SIG-M5 (cell line): ENCODE results near the gene KTN1.
A peak's percentile ranks its signal among the peaks of the same experiment; 100 is the strongest.

Source experiments
- DNase-seq: peaks from one replicate; lab custom pipeline; 2025; lab: John Stamatoyannopoulos, UW

The KTN1 gene, protein sequence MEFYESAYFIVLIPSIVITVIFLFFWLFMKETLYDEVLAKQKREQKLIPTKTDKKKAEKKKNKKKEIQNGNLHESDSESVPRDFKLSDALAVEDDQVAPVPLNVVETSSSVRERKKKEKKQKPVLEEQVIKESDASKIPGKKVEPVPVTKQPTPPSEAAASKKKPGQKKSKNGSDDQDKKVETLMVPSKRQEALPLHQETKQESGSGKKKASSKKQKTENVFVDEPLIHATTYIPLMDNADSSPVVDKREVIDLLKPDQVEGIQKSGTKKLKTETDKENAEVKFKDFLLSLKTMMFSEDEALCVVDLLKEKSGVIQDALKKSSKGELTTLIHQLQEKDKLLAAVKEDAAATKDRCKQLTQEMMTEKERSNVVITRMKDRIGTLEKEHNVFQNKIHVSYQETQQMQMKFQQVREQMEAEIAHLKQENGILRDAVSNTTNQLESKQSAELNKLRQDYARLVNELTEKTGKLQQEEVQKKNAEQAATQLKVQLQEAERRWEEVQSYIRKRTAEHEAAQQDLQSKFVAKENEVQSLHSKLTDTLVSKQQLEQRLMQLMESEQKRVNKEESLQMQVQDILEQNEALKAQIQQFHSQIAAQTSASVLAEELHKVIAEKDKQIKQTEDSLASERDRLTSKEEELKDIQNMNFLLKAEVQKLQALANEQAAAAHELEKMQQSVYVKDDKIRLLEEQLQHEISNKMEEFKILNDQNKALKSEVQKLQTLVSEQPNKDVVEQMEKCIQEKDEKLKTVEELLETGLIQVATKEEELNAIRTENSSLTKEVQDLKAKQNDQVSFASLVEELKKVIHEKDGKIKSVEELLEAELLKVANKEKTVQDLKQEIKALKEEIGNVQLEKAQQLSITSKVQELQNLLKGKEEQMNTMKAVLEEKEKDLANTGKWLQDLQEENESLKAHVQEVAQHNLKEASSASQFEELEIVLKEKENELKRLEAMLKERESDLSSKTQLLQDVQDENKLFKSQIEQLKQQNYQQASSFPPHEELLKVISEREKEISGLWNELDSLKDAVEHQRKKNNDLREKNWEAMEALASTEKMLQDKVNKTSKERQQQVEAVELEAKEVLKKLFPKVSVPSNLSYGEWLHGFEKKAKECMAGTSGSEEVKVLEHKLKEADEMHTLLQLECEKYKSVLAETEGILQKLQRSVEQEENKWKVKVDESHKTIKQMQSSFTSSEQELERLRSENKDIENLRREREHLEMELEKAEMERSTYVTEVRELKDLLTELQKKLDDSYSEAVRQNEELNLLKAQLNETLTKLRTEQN (N-terminal part only)

DNA sequence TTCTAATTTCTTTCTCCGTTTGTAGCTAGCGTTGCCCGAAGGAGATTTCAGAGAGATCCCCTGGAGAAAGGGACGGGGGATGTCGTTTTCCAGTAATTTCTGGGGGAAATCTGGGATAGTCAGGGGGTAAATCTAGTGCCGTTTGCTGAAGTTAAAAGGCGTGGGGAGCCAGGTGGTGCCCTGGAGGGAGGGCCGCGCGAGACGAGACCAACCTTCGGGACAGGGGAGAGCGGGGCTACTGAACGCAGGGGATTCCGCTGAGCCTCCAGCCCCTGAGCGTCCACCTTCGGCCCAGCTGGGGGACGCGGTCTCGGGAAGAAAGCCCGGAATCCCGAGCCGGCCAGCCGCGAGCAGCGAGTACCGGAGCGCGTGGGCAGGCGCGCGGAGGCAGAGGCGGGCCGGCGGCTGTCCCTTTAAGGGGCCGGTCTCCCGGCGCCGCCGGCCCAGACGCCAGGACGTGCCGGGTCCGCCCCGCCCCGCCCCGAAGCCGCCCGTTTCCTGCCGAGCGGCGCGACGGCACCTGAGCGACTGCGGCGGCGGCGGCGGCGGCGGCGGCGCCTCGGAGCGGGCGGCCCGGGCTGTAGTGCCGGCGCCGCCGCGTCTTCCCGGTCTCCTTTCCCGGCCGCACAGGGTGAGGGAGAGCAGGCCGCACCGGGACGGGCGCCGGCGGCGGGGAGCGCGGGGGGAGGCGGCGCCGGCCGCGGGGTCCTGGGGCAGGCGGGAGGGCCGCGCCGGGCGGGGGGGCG lies at the start of gene KTN1:
Gene KTN1, plus strand, starts transcription at position 484 of the 746 bp plus-strand sequence. CDS start 31,842 bp downstream, outside the sequence.
- DNase-seq, result peak; percentile 5

DNA sequence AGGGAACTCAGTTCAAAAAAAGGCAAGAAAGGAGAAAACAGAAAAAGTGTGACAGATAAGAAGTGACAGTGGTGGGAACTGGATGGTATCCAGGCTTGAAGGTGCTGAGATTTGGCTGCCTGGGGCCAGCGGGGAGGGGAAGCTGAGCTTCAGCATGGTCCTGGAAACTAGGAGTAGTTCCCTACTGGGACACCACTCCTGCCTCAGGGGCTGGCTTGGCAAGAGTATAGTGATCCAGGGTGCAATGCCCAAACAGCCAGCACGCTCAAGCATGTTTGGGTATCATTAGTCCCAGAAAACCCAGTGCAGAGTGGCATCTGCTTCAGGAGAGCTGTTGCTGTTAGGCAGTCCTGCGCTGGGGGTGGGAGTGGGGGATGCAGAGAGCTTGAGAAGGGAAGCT lies 49.5 kb upstream of the KTN1 start:
- no peak for DNase-seq

DNA sequence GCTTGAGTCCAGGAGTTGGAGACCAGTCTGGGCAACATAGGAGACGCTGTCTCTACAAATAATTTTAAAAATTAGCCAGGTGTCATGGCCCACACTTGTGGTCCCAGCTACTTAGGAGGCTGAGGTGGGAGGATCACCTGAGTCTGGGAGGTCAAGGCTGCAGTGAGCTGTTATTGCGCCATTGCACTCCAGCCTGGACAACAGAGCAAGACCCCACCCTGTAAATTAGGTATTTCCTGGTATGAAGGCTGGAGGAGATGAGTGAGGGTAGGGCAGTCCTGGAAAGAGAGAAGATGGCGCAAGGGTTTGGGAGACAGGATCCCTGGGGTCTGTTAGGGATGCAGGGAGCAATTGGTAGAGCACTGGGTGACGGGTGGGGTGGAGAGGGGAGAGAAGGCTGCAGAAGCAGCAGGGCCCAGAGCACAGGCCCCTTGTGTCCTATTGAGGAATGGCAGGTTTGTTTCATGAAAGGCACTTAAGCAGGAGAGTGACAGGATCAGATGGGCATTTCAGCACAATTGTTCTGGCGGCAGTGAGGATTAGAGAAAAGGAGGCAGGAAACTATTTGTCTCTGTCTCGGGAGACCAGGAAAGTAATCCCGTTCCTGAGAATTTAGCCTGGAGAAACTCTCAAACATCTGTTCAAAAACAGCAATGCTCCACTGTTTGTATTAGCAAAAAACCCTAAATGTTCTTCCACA lies 47.2 kb upstream of the KTN1 start:
- DNase-seq, result no peak

DNA sequence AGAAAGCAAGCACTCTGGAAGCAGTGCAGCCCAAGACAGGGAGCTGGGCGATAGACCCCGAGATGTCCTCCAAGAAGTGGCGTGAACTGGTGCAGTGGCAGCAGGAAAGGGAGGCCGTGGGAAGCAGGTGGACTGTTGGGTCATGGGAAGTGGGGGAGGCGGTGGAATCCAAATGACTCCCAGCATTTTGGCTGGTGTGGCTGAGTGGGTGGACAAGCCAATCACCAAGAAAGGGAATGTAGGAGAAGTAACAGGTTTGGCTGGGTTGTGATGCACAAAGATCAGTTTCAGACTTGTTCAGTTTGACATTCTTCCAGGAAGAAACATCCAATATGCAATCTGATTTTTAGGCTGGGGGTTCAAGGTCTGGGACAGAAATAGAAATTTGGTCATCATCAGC lies 46.0 kb upstream of the KTN1 start:
- no peak for DNase-seq

DNA sequence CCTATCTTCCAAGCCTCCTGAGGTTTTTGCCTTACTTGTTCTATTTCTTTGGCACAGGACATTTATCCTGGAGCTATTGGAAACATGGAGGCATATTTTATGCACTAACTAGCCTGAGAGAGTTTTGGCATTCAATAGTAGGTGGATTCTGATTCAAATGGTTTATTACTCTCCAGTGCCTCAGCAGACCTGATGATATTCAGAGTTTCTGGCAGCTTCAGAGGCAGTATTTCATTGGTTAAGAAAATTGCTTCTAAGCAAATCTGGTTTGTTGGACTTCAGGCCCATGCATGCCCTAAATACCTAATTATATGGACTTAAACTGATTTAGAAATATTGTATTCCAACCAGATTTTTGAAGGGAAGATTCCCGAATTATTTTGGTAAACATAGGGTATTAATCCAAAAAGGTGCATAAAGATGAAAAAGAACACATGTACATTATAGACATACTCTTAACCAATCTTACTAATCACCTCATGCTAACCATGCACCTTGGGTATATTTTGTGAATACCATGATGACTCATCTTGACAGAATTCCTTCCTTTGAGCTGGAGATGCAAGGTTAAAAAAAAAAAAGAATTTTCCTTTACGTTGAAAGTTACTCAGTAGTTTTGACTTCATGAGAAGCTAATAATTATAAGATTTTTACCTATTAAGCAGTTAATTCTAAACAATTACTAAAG lies 44.3 kb upstream of the KTN1 start:
- no peak for DNase-seq

DNA sequence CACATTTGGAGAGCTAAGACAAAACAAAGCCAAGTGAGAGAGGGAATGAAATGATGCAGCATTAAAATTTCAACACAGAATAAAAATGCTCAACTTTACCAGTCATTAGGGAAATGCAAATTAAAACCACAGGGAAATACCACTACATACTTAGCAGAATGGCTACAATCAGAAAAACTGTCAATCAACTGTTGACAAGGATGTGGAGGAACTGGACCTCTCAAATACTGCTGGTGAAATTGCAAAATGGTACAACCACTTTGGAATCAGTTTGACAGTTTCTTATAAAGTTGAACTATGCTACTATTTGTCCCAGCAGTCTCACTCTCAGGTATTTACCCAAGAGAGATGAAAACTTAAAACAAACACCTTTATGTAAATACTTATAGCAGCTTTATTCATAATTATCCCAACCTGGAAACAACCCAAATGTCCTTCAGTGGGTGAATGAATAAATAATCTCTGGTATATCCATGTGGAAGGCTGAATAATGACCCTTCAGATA lies 43.8 kb upstream of the KTN1 start:
- DNase-seq, result no peak

DNA sequence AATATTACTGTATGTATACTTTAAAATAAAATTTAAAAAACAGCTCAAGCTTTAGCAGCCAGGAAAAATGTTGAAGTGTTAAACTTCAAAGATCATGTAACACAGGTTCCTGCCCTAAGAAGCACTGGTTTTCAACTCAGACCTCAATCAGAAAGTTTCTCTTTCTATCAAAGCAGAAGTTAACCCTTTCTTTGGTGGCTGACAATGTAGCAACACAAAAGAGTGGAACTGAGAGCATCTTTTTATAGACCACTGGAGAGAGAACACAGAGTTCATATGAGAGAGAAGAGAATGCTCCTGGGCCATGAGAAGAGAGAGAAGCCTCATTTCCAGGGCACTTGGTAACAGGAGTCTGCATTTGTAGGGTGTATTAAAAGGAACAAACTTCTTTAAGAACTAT lies 42.2 kb upstream of the KTN1 start:
- no peak for DNase-seq

DNA sequence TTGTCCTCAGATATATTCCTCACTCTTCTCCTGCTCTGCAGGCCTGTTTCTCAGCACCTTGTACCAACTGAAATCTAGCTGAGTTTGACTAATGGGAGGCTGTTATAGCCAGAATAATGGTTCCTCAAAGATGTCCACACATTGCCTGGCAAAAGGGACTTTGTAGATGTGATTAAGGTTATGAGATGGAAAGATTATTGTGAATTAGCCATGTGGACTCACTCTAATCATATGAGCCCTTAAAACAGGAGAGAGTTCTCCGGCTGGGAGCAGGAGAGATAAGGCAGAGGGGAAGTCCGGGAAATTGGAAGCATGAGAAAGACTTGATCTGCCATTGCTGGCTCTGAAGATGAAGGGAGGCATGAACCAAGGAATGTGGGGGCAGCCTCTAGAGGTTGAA lies 40.0 kb upstream of the KTN1 start:
- DNase-seq, result no peak

DNA sequence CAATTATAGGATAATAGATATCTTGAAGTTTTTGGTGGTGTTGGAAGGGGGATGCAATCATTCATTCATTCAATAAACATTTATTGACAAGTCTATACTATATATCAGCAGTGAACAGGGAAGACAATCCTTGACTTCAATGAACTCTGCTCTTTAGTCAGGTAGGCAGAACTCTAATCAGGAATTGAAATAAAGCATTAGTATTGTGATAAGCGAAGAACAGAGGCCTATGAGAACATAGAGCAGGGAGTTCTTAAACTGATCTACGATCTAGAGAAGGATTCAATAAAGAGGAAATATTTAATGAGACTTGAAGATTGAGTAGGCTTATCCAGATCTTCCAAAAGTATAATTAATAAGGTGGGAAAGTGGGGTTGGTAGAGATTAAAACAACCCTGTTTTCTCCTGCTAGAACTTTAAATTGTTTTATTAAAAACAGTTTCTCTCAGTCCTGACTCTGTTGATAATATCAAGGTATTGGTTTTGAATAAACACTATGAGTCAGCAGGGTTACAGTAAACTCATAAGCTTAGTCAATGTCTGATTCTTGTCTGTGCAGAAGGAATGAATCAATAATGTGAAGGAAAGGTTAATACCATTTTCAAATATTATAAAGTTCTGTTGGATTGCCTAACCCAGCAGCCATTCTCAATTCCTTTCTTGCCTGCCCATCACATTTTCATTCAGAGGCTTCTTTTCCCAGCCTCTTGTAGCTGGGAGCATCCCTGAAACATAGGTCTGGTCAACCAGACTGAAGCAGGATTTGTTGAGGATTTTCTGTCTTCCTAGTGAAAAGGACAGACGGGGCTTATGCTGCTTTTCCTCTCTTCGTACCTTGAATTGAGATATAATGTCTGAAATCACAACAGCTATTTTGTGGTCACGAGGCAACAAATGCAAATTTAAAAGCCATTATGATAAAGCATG lies 38.9 kb upstream of the KTN1 start:
- no peak for DNase-seq

DNA sequence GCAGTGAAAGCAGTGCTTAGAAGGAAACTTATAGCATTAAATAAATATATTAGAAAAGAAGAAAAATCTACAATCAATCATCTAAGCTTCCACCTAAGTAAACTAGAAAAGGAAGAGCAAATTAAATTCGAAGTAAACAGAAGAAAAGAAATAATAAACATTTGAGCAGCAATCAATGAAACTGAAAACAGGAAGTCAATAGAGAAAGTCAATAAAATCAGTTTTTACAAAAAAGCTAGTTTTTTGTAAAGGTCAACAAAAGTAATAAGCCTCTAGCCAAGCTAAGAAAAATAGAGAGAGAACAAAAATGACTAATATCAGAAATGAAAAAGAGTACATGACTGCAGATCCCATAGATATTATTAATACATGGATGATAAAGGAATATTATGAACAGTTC lies 34.2 kb upstream of the KTN1 start:
- DNase-seq, result no peak

DNA sequence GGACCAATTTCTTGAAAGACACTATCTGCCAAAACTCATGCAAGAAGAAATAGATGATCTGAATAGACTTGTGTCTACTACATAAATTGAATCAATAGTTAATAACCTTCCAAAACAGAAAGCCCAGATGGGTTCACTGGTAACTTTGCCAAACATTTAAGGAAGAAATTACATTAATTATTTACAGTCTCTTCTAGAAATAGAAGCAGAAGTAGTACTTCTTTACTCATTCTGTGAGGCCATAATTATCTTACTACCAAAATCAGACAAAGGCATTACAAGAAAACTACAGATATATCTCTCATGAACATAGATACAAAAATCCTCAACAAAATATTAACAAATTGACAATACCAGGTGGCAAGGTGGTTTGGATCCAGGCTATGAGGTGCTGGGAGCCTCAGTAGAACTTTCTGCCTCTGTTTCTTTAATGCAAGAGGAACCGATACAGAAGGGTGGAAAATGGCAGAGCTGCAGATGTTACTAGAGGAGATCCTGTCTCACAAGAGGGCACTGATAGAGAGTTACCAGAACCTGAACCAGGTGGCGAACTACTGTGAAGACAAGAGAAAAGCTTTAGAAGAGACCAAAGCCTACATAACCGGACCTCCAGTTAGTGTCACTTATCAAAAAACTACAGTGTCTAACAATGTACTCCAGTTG lies 33.7 kb upstream of the KTN1 start:
- DNase-seq, result no peak

DNA sequence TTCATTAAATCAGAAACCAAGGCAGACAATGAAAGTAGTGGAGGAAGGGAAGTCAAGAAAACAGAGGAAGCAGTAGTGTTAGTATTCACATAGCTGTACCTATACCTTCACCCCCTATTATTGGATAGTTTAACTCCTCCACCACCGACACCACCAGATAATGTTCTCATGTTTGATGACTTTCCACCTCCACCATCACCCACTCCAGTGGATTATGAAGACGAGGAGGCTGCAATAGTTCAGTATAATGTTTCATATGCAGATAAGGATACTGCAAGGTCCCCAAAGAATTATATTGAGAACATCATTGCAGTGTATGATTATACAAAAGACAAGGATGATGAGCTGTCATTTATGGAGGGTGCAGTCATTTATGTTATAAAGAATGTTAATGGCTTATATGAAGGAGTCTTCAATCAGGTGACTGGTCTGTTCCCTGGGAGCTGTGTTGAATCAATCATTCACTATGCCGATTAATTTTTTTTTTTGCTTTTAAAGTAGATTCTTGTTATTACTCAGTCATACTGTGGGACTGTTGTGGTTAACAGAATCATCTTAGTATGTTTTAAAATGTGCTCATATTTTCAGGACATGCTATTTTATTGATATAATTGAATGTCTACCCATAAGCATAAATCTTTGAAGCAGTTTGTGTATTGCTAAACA lies 32.2 kb upstream of the KTN1 start:
- no peak for DNase-seq

DNA sequence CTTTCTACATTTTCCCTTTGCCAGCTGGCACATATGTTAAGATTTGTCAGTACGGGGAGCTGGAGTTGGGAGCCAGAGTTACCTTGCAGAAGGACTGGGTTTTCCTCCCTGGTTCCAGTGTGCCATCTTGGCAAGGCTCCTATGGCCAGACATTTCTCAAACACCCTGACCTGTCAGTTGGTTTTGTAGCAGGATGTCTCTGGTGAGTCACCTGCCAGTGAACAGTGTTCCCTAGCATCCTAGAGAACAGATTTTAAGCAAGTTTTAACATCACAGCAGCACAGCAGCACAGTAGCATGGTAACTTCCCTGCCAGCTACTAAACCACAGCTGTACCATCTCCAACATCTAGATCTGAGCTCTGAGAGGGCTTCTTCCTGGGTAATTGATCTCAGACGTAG lies 26.2 kb upstream of the KTN1 start:
- no peak for DNase-seq

DNA sequence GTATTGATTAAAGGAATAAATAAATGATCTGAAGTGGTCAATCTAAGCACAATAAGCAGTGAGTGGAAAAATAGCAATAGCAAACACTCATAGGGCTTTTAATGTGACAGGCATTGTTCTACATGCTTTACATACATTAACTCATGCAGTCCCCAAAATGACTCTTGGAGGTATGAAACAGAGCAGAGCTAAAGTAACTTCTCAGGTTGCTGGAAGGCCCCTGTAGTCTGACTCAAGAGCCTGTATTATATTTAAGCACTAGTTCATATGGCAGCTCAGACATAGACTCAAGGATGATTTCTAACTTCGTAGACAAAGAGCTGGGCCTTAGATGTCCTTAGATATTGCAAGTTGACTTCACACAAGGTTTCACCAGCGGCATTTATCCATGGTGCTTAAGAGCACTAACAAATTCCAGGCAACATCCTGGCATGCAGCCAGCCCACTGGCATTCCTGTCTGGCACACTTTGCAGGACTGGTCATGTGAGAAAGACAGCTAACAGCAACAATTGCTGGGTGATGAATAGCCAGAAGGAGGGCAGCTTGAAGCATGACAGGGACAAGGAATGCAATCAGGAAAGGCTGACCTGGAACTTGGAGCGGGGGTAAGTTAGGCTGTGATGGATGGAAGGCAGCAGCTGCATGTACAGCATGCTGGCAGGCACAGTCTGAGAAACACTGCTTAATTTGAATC lies 22.9 kb upstream of the KTN1 start:
- DNase-seq, result no peak

DNA sequence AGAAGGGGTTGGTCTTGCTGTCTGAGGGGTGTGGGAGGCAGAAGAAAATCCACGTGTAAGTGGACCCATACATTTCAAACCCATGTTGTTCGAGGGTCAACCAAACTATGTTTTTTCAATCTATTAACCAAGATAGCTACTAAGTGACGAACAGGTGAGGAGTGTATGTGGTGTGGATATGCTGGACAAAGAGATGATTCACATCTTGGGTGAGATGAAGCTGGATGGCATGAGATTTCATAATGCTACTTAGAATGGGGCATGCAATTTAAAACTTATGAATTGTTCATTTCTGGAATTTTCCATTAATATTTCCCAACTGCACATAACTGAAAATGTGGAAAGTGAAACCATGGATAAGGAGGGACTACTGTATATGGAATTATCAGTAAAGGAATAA lies 17.9 kb upstream of the KTN1 start:
- DNase-seq, result no peak

DNA sequence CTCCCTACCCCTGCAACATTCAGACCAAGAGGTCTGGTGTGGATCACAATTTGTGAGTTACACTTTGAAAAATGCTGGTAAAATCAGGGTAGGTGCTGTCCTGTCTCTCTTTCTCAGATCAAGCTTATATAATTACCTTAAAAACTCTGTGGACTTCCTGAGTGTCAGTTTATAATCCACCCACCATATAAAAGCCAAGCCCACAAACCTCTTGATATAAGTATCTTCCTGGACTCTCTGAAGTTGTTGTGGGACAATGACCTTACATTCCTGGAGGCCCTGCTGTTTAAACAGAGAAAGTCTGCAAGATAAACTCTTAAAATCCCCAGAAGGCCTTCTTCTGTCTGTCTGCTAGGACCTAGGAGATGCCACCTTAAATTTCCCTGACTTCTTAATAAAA lies 11.4 kb upstream of the KTN1 start:
- DNase-seq, result no peak

DNA sequence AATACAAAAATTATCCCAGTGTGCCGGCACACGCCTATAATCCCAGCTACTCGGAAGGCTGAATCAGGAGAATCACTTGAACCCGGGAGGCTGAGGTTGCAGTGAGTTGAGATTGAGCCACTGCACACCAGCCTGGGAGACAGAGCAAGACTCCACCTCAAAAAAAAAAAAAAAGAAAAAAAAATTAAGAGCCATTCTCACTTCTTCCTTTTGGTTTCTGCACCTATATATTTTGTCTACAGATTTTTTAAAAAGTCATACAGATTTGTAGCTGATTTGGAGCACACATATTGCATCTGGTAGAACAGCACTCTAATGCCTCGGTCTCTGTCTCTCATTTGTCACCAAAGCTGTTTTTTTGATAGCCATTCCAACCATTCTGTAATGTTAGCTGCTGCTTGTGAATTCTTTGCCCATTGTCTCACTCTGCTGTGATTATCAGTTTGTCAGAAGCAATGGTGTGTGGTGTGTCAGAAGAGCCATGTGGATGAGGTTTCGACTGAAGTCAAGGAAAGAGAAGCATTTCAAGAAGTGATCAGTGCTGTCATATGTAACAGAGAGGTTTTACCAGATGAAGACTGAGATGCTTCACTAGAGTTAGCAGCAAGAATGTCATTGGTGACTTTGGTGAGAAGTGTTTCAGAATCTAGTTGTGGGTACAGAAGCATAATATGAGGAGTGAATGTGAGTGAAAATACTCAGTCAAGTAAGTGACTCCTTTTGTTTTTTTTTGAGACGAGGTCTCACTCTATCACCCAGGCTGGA lies 8.7 kb upstream of the KTN1 start:
- no peak for DNase-seq
